ENCODE data around the gene MMRN1.

Gene MMRN1, protein sequence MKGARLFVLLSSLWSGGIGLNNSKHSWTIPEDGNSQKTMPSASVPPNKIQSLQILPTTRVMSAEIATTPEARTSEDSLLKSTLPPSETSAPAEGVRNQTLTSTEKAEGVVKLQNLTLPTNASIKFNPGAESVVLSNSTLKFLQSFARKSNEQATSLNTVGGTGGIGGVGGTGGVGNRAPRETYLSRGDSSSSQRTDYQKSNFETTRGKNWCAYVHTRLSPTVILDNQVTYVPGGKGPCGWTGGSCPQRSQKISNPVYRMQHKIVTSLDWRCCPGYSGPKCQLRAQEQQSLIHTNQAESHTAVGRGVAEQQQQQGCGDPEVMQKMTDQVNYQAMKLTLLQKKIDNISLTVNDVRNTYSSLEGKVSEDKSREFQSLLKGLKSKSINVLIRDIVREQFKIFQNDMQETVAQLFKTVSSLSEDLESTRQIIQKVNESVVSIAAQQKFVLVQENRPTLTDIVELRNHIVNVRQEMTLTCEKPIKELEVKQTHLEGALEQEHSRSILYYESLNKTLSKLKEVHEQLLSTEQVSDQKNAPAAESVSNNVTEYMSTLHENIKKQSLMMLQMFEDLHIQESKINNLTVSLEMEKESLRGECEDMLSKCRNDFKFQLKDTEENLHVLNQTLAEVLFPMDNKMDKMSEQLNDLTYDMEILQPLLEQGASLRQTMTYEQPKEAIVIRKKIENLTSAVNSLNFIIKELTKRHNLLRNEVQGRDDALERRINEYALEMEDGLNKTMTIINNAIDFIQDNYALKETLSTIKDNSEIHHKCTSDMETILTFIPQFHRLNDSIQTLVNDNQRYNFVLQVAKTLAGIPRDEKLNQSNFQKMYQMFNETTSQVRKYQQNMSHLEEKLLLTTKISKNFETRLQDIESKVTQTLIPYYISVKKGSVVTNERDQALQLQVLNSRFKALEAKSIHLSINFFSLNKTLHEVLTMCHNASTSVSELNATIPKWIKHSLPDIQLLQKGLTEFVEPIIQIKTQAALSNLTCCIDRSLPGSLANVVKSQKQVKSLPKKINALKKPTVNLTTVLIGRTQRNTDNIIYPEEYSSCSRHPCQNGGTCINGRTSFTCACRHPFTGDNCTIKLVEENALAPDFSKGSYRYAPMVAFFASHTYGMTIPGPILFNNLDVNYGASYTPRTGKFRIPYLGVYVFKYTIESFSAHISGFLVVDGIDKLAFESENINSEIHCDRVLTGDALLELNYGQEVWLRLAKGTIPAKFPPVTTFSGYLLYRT

DNA sequence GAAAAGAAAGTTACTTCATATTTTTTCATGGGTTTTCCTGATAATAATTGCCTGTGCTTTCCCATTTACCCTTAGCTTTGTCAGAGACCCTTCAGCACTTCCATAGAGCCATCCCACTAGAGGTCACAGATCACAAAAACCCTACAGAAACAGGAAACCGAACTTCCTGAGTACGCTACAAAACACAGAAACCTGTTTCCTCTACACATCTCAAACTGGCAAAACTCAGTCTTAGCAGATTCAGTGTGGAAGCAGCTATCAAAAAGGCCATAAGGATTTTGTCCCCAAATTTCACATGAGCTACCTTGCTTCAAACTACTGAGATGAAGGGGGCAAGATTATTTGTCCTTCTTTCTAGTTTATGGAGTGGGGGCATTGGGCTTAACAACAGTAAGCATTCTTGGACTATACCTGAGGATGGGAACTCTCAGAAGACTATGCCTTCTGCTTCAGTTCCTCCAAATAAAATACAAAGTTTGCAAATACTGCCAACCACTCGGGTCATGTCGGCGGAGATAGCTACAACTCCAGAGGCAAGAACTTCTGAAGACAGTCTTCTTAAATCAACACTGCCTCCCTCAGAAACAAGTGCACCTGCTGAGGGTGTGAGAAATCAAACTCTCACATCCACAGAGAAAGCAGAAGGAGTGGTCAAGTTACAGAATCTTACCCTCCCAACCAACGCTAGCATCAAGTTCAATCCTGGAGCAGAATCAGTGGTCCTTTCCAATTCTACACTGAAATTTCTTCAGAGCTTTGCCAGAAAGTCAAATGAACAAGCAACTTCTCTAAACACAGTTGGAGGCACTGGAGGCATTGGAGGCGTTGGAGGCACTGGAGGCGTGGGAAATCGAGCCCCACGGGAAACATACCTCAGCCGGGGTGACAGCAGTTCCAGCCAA, at the start of gene MMRN1:
Gene MMRN1 (plus strand): TSS at position 206 of the 902 bp plus-strand sequence. CDS start 118 bp downstream, at position 324.
- no peak for FAIRE-seq

DNA sequence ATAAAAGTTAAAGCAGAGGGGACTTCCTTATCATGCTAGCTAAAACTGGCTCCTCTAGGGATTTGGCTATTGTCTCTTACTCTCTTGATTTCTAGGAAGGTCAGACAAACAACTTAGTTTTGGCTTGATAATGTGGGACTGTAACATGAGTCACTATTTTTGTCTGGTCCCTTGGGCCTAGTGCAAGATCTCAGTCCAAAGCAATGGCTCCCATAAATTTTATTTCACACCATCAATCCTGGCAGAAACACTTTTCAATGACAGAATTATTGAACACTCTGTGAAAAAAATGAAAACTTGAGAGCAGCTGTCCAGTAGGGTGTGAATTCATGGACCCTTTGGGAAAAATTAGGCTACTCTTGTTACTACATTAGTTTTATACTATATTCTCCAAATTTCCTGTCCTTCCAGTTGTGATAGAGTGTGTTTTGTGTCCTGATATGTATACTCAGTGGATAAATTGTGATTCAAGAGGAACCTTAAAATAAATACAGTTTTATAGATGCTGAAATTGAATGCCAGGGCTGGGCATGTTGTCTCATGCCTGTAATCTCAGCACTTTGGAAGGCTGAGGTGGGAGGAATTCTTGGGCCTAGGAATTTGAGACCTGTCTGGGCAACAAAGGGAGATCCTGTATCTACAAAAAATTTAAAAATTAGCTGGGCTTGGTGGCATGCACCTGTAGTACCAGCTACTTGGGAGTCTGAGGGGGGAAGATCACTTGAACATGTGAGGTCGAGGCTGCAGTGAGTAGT, 46.9 kb upstream of the MMRN1 start:
- FAIRE-seq: no peak

DNA sequence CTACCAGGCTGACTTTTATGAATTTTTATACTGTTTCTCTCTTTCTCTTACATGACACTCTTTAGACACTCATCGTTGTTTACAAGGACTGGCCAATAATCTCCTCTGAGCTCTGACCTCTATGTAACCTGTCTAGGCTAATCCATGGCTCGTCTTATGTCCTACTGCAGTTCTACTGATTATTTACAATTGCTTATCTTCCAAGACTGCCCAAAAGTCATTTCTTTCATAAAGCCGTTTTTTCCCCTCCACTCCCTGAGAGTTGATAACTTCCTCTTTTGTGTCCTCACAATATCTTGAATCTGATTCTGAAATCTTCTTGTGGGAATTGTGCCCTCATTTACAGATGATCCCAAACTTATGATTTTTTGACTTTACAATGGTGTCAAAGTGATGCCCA, 39.4 kb upstream of the MMRN1 start:
- FAIRE-seq: no peak

DNA sequence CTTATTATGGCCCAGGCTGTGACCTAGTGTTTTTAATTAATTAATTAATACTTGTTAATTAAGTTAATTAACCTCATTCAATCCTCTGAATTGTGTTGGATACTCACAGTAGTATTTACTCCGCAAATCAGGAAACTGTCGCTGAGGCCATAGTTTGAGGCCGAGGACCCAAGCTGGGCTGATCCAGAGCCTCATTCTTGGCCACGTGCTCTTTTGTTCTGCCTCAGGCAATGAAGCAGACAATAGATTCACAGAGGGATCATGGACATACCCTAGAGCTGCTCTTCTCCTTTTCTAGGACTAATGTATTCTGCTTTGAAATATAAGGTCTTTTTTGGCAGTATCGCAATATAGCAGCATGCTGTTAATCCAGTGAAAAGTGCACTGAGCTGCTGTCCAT, 33.7 kb upstream of the MMRN1 start:
- no peak for FAIRE-seq

DNA sequence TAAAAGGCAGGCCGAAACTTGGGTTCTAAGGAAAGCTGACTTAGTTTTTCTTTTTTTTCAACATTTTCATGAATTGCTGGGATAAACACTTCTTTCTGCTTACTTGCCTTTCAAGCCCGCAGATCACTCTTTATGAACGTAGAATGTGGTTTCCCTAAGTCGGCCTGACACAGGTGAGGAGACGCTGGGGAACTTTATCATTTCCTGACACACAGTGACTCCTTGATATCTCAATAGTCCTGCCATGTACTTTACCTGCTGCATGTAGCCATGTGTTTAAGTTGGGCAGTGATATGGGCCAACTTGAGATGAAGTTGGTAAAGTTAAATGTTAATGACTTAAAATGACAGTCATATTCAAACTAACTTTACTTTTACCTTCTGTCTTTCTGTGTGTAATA, 31.1 kb upstream of the MMRN1 start:
- FAIRE-seq: no peak

DNA sequence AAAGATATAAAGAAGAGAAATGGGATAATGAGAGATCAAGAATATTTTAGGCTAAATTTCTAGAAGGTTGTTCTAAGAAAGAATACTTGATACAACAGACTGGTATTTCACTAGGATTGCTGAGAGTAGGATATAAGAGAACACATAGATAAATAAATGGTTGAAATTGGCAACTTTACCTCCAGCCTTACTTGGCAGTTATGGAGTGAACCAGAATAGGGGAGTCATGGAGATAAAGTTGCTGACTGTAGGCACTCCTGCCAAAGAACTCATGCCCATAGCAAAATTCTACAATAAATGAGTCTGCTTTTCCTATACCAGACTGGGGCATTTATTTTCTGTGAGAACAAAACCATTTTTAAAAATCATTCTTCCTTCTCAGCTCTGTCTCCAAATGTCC, 26.4 kb upstream of the MMRN1 start:
- FAIRE-seq: no peak

DNA sequence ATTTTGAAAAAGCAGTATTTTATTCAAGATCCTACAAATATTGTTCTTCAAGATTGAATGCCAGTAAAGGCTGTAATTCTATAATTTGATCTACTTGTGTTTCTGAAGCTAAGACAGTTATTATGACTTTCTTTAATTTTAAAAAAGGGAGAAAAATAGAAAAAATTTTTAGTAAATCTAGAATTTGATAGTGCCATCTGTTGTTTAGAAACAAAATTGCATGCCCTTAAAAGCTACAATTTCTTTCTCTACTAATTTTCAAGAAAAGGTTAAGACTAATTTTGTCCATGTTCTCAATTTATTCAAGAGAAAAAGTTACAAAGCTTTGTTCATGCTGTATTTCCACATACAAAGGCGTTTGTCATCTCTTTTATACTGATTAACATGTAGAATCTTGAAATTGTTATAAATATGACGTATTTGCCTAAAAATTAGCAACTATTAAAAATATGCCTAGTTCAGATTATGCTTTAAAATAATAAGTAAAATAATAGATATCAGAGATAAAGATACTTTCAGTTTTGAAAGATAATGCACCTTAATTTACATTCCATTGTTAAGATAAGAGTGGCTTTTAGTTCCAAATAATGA, 25.6 kb upstream of the MMRN1 start:
- peak; percentile 98 for FAIRE-seq

DNA sequence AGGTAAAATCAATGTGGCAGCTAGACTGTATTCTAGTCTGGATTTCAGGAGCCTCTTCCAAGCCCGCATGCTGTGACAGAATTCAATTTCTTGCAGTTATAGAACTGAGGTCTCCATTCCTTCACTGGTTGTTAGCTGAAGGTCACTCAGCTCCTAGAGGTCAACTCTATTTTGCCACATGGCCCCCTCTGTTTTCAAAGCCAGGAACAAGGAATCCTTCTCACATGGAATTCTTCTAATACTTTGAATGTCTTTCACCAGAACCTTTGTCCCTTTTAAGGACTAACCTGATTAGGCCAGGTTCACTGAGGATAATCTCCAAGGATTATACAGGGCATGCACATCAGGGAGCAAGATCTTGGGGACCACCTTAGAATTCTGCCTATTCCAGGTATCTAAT, 23.4 kb upstream of the MMRN1 start:
- no peak for FAIRE-seq

DNA sequence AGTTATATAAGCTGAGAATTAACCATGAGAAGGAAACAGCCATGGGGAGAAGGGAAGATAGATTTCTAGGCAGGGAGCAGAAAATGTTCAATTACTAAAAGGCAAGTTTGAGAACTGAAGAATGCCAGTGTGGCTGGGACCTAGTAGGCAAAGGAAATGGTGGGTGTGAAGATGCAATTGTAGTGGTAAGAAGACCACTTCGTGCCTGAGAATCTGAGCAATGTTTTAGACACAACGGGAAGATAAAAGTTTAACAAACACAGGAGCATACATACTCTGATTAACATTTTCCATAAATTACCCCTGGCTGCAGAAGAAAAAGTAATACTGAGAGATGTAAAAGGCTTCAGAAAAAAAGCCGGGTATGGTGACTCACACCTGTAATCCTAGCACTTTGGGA, 18.1 kb upstream of the MMRN1 start:
- no peak for FAIRE-seq

DNA sequence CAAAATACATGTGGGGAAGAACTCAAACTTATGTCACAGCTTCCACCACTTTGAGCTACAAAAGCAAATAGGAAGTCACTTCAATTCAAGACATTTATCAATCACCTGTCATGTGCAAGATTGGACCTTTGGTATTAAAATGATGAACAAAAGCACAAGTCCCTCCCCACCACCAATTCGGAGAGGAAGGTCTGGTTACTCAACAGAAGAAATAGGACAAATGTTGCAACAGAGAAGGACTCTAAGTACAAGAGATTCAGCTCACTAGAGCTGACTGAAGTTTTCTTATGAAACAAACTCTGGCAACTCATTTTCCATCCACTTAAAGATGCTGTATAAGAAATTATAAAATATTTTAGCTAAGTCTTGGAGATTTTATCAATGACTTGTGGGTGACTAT, 16.0 kb upstream of the MMRN1 start:
- no peak for FAIRE-seq

DNA sequence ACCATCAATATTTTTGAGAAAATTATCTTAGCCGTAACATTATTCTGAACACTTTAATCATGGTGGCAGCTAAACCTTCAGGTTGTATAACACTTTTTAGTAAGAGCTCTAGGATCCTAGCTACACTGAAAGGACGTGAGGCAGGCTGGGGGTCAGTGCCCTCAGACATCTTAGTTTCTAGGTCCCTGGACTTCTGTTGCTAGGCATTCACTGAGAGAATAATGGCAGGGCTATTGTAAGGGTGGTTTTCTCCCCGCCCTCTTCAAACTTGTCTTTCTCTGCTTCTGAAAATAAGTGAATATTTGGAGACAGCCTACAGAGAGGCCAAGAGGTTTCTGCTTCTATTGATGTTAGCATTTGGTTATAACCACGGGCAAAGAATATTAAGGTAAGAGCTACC, 15.4 kb upstream of the MMRN1 start:
- no peak for FAIRE-seq

DNA sequence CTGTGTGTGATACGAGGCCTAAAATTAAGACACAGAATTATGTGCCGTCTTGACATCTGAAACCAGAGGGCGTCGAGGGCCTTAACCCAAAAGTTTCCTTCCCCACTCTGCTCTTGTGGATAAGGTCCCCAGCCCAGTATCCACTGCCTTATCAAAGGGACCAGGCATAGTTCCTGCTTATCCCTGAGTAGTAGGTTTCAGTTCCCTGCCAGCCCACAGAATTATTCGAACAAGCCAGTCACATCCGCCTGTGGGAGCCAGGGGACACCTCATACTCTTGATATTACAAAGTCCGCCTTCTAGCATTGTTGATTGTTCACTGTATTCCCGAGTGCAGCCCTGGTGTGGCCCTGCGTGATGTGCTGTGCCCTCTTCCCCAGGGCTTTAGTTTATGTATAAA, 5.4 kb upstream of the MMRN1 start:
- FAIRE-seq: no peak

DNA sequence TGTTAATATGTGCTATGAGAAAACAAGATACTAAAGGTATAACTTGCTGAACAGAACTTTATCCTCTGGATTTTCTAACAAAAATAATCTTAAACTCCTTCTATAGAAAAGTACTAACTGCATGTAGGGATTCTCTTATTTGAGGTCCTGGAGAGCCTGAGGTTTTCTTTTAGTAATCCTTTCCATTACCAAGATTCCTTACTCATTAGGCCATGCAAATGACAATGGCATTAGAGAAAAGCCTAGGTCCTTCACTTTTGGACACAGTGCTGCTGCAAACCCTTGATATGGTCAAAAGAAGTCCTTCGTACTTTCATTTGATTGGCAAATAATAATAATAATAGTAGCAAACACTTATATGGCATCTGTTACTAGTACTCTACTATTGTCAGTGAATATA, 3.2 kb downstream of the MMRN1 start:
- FAIRE-seq: no peak

DNA sequence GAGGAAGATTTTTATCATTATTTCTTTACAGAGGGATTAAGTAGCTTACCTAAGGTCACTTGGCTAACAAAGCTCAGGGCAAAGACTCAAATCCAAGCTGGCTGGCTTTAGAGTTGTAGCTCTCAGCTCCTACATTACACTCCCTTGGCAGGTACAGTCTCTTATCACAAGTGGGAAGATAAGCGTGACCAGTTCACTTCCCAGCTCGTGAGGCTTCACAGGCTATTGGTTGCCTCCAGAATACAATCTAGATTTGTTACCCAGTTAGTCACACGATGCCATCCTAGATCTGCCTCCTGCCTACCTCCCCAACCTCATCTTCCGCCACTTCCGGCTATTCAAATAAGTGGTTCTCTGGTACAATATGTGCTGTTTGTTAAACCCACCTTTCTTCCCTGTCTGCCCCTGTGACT, 3.7 kb downstream of the MMRN1 start:
- FAIRE-seq: no peak

DNA sequence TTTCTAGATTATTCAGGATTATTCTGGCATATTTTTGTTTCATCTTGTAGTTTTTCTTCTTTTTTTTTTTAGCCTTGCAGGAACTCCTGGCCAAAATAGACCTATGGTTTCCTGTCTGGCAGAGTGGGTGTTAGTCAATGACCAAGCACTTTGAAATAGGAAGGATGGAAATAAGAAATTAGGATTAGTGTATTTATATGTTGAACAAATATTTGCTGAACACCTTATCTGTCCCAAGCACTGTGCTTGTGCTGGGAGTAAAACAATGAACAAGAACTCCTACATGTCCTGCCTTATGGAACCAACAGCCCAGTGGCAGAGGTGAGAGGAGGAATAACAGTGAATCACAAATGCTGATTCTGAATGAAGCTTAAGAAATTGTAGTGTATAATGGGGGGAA, 4.5 kb downstream of the MMRN1 start:
- FAIRE-seq: no peak

DNA sequence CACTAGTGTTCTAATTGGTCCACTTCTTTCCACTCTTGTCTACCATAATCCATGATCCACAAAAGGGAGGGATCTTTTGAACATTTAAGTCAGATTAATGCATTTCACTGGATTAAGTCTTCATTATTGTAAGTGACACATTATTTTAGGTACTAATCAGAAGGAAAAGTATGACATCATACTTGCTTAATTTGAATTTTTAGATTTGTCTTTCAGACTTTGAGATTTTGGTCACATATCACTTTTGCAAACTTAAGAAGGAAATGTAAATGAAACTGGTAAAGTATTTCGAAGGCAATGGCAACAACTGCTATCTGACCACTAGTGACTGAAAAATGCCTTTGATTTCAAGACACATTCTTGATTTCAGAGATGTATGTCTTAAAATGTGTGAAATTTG, 5.2 kb downstream of the MMRN1 start:
- FAIRE-seq: no peak

DNA sequence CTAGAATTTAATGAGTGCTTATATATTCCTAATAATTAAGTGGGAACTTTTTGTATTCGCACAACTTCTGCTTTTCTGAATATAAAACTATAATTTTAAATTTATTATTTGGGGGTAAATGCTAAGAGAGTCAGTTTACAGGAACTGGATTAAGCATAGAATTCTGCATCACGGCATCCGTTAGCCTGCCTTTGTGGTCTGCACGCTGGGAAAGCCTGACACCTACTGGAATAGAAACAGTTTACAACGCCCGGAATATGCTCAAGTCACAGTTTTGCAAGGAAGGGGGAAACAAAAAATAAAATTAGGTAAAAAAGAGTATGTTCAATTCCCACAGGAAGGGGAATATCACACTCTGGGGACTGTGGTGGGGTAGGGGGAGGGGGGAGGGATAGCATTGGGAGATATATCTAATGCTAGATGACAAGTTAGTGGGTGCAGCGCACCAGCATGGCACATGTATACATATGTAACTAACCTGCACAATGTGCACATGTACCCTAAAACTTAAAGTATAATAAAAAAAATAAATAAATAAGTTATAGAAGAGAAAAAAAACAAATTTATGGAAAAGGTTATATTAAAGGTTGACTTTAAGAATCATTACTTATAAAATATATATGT, 7.3 kb downstream of the MMRN1 start:
- peak; percentile 96 for FAIRE-seq

DNA sequence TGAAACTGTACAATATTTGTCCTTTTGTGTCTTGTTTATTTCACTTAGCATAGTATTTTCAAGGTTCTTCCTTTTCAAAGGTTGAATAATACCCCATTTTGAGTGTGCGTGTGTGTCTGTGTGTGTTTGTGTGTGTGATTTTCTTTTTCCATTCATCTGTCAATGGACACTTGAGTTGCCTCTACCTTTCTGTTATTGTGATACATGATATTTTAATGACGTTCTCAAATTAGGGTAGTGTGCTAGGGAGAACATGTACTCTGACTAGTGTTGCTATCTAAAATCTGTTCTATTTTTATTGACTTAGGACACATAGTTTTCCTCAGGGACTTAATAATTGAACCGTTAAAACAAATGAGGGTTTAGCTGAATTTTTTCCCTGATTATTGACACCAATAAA, 9.9 kb downstream of the MMRN1 start:
- no peak for FAIRE-seq

DNA sequence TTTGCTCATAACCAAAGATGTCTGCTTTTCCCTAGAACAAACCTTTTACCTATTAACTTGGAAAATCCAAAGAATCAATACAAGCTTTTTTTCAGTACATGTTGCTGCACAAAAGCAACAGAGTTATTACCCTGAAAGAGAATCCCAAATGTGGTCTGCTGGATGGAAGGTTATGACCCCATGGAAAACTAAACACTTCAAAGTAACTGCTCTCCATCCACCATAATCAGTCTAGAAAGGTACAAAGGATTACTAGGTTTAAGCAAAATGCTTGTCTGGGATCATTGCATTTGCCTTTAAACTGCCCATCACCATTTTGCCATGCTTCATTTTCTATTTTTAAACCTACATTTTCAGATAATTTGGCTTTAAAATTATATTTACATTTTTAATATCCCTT, 11.7 kb downstream of the MMRN1 start:
- FAIRE-seq: no peak

DNA sequence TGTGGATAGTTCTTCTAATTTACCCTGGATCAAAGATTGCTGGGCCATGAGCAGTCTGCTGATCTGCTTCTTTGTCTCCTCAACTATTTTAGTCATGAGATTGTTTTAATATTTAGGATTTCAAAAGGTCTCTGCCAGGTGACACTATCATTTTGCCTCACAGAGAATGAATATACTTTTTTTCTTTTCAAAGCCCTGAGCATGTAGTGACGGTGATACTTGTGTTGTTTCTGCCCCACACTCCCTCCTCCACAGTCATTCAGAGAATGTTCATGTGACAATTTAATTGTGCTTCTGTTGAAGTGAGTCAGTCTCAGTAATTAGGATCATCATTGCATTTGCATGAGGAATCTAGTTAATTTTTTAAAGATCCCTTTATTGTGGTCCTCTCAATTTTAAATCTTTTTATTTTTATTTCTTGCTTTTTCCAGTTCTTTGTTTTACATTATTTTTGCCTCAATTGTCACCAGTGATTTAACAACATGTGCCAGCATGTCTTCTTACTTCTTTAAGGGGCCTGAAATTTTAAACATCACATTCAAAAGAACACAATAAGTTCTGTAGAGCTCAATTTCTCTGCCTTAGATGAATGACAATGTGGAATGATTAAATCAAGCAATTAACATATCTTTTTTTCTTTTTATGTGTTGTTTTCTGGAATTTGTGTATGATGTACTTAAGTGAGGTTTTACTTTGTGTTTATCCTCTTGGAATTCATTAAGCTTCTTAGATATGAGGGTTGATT, 12.3 kb downstream of the MMRN1 start:
- no peak for FAIRE-seq

All from islet of Langerhans (tissue), 1 donor.